GM19372 (cell line): ENCODE results near the gene TIMM44.

Source experiments
- ATAC-seq: cut with Tn5 transposase; IDR thresholded peaks from one replicate; pipeline ENCODE4 v1.9.1; 2021; ENCODE audit warnings: mild to moderate bottlenecking, low read depth, moderate library complexity; ENCODE audit not compliant: unreplicated experiment

TIMM44 gene

DNA sequence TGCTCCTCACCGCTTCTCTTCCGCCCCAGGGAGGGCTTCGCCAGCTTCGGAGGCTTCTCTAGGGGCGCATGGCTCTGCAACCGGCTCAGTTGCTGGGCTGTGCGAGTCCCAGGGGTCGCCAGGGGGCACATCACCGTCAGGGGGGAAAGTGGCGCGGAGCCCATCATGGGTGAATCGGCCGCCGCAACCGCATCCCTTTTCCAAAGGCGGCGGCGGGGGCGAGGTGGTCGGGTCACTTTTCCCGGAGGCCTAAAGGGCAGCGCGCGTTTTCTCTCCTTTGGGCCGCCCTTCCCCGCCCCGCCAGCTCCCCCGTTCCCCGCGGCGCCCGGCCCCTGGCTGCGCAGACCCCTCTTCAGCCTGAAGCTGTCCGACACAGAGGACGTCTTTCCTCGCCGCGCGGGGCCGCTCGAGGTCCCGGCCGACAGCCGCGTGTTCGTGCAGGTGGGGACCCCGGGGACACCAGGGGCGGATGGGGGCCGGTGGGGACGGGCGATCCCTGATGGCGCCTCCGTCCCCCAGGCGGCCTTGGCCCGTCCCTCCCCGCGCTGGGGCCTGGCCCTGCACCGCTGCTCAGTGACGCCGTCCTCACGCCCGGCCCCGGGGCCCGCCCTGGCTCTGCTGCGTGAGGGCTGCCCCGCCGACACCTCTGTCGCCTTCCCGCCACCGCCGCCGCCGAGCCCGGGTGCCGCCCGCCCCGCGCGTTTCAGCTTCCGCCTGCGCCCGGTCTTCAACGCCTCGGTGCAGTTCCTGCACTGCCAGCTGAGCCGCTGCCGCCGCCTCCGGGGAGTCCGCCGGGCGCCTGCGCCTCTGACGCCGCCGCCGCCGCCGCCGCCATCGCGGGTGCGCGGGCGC is 27.1 kb downstream of the TIMM44 start:
- no peak for ATAC-seq

- ATAC-seq = no peak
Observed at GRCh38 chr19:7915250-7916102, 28.0 kb downstream of the TIMM44 start.

DNA sequence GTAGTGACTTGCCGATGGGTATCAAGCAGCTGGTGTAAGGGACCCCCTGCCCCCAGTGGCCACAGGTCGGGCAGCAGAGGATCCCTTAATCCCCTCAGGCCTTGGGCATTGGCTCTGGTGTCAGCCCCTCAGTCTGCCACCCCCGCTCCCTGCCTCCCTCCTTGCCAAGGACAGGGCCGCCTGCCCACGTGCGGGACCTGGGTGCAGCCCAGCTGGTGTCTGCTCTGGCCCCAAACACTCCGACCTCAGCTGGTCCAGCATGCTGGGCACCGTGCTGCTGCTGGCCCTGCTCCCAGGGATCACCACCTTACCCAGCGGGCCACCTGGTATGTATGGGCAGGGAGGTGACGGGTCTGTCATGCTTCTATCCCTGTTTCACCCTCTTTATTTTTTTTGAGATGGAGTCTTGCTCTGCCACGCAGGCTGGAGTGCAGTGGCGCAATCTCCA is 28.8 kb downstream of the TIMM44 start, which contains the start of gene TGFBR3L:
TSS of gene TGFBR3L (plus strand) at position 233 of the 448 bp plus-strand sequence.
- no peak for ATAC-seq

DNA sequence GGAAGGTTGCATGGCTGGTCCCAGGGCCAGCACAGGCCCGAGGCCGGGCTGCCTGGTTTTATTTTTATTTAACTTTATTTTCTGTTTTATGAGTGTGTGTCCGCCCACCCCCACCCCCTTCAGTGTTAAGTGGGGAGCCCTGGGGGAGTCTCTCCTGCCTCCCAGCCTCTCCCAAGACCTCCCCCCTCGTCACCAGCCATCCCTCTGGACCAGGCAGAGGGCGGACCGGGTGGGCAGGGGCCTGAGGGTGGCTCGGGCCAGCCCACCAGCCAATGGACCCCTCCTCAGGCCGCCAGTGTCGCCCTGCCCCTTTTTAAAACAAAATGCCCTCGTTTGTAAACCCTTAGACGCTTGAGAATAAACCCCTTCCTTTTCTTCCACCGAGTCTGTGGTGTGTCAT is 29.4 kb downstream of the TIMM44 start:
- ATAC-seq = no peak

- no peak for ATAC-seq
Observed at GRCh38 chr19:7913652-7914051, 29.8 kb downstream of the TIMM44 start.

GRCh38 chr19:7912697-7913564 is 30.5 kb downstream of the TIMM44 start:
- no peak for ATAC-seq

DNA sequence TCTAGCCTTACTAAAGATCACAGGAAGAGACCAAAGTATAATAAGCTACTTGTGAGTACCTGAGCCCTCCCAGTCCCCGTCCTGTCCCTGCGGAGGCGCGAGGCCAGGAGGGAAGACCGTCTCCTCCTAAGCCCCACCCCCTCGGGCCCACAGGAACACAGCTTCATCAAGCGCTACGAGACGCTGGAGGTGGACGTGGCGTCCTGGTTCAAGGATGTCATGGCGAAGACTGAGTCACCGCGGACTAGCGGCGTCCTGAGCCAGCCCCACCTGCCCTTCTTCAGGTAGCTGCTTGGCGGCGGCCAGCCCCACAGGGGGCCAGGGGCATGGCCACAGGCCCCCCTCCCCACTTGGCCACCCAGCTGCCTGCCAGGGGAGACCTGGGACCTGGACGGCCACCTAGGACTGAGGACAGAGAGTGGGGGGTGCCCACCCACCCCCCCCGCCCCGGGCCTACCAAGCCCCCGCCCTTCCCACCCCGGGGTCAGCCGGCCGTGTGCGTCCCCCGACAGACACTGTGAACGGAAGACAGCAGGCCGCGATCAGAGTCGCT is 31.2 kb downstream of the TIMM44 start:
- no peak for ATAC-seq

GRCh38 chr19:7911508-7912143 is 31.8 kb downstream of the TIMM44 start:
- ATAC-seq = no peak

DNA sequence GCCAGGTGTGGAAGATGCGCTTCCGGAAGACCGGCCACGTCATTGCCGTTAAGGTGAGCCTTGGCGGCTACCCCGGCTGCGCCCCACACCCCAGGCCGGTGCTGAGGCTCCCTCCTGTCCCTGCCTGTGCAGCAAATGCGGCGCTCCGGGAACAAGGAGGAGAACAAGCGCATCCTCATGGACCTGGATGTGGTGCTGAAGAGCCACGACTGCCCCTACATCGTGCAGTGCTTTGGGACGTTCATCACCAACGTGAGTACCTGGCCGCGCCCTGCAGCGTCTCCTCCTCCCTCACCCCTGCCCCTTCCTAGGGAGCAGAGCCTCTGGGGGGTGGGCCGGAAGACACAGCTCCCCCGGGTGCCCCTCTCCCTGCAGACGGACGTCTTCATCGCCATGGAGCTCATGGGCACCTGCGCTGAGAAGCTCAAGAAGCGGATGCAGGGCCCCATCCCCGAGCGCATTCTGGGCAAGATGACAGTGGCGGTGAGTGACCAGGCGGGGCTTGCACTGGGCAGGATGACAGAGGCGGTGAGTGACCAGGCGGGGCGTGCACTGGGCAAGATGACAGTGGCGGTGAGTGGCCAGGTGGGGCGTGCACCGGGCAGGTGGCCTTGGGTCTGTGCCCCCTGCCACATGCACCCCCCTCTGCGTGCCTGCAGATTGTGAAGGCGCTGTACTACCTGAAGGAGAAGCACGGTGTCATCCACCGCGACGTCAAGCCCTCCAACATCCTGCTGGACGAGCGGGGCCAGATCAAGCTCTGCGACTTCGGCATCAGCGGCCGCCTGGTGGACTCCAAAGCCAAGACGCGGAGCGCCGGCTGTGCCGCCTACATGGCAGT is 32.9 kb downstream of the TIMM44 start:
- no peak for ATAC-seq

GRCh38 chr19:7909471-7910067 is 33.9 kb downstream of the TIMM44 start:
- ATAC-seq = no peak

DNA sequence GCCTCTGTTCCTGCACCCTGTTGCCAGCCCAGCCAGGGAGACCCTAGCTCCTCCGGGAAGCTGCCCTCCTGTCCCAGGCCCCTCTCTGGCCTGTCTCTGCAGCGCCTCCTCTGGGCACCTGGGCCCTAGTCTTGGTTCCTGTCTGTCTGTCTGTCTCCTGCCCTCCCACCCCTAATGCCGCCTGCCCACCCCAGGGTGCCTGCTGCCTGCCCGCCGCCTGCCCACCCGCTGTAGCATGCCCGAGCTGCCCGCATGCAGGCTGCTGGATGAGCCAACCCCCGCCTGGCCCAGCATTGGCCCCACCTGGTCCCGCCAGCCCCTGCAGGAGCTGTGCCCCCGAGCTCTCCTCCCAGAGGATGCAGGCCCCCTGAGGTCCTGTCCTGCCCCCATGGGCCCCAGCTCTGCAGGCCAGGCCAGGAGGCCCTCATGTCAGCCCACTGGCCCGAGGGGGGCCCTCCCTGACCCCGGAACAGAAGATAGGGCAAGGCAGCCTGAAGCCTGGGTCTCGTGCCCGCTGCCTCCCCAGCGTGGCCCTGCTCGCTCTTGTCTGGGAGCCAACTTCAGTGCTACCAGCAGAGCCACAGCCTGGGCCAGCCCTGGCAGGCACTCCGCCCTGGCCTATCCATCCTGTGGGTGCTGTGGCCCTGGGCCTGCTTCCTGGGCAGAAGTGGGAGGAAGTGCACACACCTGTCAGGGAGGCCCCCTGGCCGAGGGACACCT is 34.6 kb downstream of the TIMM44 start:
- no peak for ATAC-seq

DNA sequence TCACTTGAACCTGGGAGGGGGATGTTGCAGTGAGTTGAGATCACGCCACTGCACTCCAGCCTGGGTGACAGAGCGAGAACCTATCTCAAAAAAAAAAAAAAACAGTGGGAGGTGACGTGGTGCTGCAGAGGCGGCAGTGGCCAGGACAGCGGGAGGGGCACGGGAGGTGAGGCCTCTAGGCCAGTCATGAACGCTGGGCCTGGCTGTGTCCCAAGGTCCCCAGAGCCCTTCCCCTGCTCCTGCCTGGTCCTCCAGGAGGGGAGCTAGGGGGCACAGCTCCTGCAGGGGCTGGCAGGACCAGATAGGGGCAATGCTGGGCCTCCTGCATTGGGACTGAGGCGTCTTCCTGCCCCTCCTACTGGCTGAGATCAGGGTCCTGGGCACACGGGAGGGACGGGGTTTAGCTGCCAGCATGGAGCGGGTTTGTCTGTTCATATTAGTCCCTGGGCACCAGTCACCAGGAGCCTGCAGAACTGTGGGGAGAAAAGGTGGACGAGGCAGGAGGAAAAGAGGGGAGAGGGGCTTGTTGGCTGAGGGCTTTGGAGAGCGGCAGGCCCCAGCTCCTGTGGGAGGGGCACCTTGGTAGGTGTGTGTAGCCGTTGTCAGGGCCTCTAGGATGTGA is 35.3 kb downstream of the TIMM44 start:
- no peak for ATAC-seq

DNA sequence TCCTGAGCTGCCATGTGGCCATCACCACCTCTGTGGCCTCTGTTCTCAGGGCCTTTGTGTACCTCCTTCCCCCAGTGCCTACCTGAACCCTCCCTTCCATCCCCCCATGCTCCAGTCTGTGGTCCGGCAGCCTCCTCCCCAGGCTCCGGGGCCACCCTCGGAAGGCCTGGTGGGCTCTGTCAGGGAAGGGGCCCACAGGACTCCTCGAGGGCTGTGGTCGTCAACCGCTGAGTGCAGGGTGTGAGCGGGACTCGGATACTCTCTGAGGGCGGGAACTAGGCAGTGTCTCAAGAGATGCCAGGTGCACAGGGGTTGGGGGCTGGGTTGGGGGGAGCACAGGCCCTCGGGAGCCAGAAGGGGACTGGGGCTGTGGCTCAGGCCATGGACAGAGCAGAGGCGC is 35.9 kb downstream of the TIMM44 start:
- no peak for ATAC-seq

DNA sequence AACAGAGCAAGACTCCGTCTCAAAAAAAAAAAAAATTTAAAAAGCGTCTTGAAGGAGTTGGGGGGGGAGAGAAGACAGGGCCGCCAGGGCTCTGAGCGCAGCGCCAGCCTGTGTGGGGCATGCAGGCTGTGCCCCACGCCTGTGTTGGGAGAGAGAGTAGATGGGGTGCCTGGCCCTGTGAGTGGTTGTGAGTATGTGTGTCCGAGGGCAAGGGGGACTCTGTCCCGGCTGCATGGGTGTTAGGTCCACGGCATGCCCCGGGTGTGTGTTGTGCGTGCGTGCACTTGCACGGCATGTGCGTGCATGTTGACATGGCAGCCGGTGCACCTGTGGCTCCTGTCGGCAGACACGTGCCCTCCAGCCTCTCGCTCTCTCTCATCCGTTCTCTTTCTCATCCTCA is 36.3 kb downstream of the TIMM44 start:
- ATAC-seq = no peak

- ATAC-seq = no peak
Observed at GRCh38 chr19:7905859-7906258, 37.6 kb downstream of the TIMM44 start.

DNA sequence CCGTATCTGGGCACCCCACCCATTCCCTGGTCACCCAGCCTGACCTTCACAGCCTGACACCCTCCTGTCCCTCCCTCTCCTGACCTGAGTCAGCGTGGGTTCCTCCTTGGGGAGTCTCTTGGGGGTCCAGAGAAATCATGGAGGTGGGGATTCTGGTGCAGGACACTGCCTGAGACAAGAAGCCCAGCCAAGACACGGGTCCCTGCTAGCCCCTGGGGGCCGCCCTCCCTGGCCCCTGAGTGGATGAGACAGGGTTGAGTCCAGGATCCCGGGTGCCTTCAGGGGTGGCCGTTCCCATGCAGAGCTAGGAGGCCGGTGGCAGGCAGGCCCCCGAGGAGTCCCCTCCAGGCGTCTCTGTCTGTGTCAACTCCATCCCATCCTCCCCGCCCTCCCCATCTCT is 38.2 kb downstream of the TIMM44 start:
- ATAC-seq = no peak
